SU-DHL-6 (cell line): ENCODE results near the gene SH2D3A.
A peak's percentile ranks its signal among the peaks of the same experiment; 100 is the strongest.

Source experiments
- H2AFZ ChIP-seq: fragments of 200-600 bp; sonication (generic); 2 replicates; pipeline ENCODE4 v1.6.1; 2014; ENCODE audit warnings: low read depth, mild to moderate bottlenecking, moderate library complexity, mixed read lengths, antibody characterized with exemption, low read length; ENCODE audit not compliant: severe bottlenecking
- H3F3A ChIP-seq: fragments of 200-600 bp; shearing (Covaris generic); 2 replicates; pipeline ENCODE4 v1.6.0; 2016; ENCODE audit warnings: antibody characterized with exemption, mild to moderate bottlenecking; ENCODE audit not compliant: insufficient read depth
- H3K27ac ChIP-seq: fragments of 200-600 bp; sonication (generic); 2 replicates; pipeline ENCODE4 v1.5.1; 2016; ENCODE audit warnings: low read depth, mild to moderate bottlenecking, low read length, moderate library complexity, mixed read lengths
- H3K27me3 ChIP-seq: fragments of 200-600 bp; sonication (generic), shearing (Covaris generic); 2 replicates; pipeline ENCODE4 v1.6.0; 2014; ENCODE audit warnings: mild to moderate bottlenecking, low read length
- H3K36me3 ChIP-seq: fragments of 200-600 bp; sonication (generic); 2 replicates; pipeline ENCODE4 v1.6.1; 2014; ENCODE audit warnings: mild to moderate bottlenecking, low read length, mixed read lengths
- H3K4me2 ChIP-seq: fragments of 300-600, 200-600 bp; shearing (Covaris generic), sonication (generic); 2 replicates; pipeline ENCODE4 v1.6.0; 2014; ENCODE audit warnings: low read length, low read depth, mild to moderate bottlenecking; ENCODE audit not compliant: poor library complexity, severe bottlenecking
- H3K4me3 ChIP-seq: fragments of 200-600 bp; sonication (generic); 2 replicates; pipeline ENCODE4 v1.5.1; 2014; ENCODE audit warnings: antibody characterized with exemption, low read length, mild to moderate bottlenecking, mixed read lengths; ENCODE audit not compliant: insufficient read depth, poor library complexity, severe bottlenecking
- H3K79me2 ChIP-seq: fragments of 200-600 bp; sonication (generic); 2 replicates; pipeline ENCODE4 v1.6.1; 2014; ENCODE audit warnings: mild to moderate bottlenecking, low read length, moderate library complexity; ENCODE audit not compliant: insufficient read depth
- H3K9ac ChIP-seq: fragments of 200-600 bp; sonication (generic); 2 replicates; pipeline ENCODE4 v1.7.0; 2014; ENCODE audit warnings: mild to moderate bottlenecking, low read length
- H3K9me2 ChIP-seq: fragments of 200-600 bp; sonication (generic); replicated peaks from 2 replicates; pipeline ENCODE4 v1.6.1; 2014; ENCODE audit warnings: low read length; ENCODE audit not compliant: insufficient read depth
- H3K9me3 ChIP-seq: fragments of 200-600 bp; sonication (generic); 2 replicates; pipeline ENCODE4 v1.6.1; 2014; ENCODE audit warnings: low read length, mixed read lengths; ENCODE audit not compliant: insufficient read depth
- H4K20me1 ChIP-seq: fragments of 200-600 bp; sonication (generic); 2 replicates; pipeline ENCODE4 v1.6.1; 2014; ENCODE audit warnings: low read depth, mild to moderate bottlenecking, antibody characterized with exemption, low read length, moderate library complexity, mixed read lengths
- EZH2phosphoT487 ChIP-seq: fragments of 200-600 bp; sonication (generic), shearing (Covaris generic); conservative IDR thresholded peaks from 2 replicates; pipeline ENCODE4 v1.6.1; 2018; ENCODE audit warnings: mild to moderate bottlenecking, antibody characterized with exemption, low read length, moderate library complexity, mixed read lengths
- TF ChIP-seq, protein P1 (sequence below): fragments of 200-600 bp; sonication (generic); IDR thresholded peaks from one replicate; pipeline ENCODE4 v1.5.1; 2017; ENCODE audit warnings: antibody characterized with exemption, mild to moderate bottlenecking, low read length, moderate library complexity; ENCODE audit not compliant: insufficient read depth, poor library complexity, severe bottlenecking

SH2D3A gene

DNA sequence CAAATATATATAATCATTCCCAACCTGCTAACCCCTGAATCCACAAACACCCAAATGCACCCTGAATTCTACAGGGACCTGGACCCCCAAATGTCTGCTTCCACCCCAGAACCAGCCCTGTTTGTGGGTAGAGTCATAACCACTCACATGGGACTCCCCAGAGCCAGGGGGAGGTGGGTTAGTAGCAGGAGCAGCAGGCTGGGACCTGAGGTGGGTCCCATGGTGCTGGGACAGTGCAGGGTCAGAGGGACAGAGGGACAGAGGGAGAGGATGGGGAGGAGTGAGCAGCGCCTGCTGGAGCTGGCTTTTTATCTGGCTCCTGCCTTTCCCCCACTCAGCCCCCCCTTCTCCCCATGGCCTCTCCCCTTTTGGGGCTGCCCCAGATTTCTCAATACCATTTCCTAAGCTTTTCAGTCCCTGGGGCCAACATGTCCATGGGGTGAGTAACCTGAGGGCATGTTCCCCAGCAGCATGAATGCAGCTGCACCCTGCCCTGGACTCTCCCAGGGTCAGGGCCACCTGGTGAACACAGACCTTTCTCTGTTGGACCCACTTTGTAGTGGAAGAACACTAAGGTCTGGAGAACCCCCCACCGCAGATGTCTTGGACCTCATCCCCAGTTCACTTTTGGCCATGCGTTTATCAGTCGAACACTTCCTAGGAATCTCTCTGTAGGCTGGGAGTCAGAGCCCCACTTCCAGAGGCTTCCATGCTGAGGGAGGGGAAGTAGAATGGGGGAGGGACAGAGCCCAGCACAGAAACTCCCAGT is 46.7 kb downstream of the SH2D3A start, which contains the start of gene C3:
Gene C3 (minus strand): TSS at position 282 of the 769 bp plus-strand sequence. CDS start 61 bp downstream, at position 221.
- no peaks in the 10 kb centered on the region for H3K79me2 ChIP-seq
- TF ChIP-seq, protein P1, sequence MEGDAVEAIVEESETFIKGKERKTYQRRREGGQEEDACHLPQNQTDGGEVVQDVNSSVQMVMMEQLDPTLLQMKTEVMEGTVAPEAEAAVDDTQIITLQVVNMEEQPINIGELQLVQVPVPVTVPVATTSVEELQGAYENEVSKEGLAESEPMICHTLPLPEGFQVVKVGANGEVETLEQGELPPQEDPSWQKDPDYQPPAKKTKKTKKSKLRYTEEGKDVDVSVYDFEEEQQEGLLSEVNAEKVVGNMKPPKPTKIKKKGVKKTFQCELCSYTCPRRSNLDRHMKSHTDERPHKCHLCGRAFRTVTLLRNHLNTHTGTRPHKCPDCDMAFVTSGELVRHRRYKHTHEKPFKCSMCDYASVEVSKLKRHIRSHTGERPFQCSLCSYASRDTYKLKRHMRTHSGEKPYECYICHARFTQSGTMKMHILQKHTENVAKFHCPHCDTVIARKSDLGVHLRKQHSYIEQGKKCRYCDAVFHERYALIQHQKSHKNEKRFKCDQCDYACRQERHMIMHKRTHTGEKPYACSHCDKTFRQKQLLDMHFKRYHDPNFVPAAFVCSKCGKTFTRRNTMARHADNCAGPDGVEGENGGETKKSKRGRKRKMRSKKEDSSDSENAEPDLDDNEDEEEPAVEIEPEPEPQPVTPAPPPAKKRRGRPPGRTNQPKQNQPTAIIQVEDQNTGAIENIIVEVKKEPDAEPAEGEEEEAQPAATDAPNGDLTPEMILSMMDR: no peak
- TF ChIP-seq EZH2phosphoT487: no peak
- H3K36me3 ChIP-seq: no peaks in the 10 kb centered on the region
- 0 out of 2 replicates have a peak, but pooled peaks cover 4% of the 10 kb centered on the region for H3F3A ChIP-seq
- no peaks in the 10 kb centered on the region for H3K9me2 ChIP-seq
- no peak within 1 kb of the TSS for H2AFZ ChIP-seq
- no peak within 1 kb of the TSS for H3K4me3 ChIP-seq
- no peaks in the 10 kb centered on the region for H3K9me3 ChIP-seq
- H3K27ac ChIP-seq: no peak within 1 kb of the TSS
- no peak within 1 kb of the TSS for H3K9ac ChIP-seq
- peak within 1 kb of the TSS; percentile 8 for H3K4me2 ChIP-seq
- H3K27me3 ChIP-seq: no peaks in the 10 kb centered on the region
- no peaks in the 10 kb centered on the region for H4K20me1 ChIP-seq

DNA sequence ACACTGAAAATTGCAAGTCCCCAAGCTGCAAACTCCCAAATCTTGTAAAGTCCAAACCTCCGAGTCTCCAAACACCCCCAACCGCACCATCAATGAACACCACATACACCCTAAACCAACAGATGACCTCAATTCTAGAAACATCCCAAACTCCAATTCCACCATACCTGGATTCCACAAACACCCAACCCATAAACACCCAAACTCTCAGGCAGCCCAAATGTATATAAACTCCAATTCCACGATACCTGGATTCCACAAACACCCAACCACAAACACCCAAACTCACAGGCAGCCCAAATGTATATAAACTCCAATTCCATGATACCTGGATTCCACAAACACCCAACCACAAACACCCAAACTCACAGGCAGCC is 47.3 kb downstream of the SH2D3A start:
- no peaks in the 10 kb centered on the region for H3K79me2 ChIP-seq
- H3F3A ChIP-seq: 0 out of 2 replicates have a peak, but pooled peaks cover 4% of the 10 kb centered on the region
- H4K20me1 ChIP-seq: no peaks in the 10 kb centered on the region
- no peaks in the 10 kb centered on the region for H3K36me3 ChIP-seq
- no peak overlapping the region for H3K9ac ChIP-seq
- H3K4me3 ChIP-seq: no peak overlapping the region
- no peak overlapping the region for H2AFZ ChIP-seq
- H3K9me3 ChIP-seq: no peaks in the 10 kb centered on the region
- no peak overlapping the region for H3K27ac ChIP-seq
- H3K9me2 ChIP-seq: no peaks in the 10 kb centered on the region
- H3K27me3 ChIP-seq: no peaks in the 10 kb centered on the region
- TF ChIP-seq, protein P1: no peak
- no peak for TF ChIP-seq EZH2phosphoT487
- H3K4me2 ChIP-seq: no peak overlapping the region

DNA sequence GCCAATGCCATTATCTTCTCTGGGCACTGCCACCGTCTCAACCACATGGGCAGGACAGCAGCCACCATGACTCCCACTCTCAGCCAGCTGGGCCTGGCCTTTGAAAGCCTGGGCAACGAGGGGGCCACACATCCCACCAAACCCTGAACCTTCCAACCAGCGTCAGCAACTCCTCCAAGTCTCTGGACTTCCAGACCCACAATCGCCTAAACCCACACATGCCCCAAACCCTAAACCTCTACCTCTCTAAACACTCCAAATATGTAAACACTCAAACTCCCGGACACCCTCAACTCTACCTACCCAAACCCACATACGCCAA is 47.7 kb downstream of the SH2D3A start:
- Histone ChIP-seq H4K20me1 (no peaks in the 10 kb centered on the region), H3F3A (0 out of 2 replicates have a peak, but pooled peaks cover 4% of the 10 kb centered on the region), H3K9me2 (no peaks in the 10 kb centered on the region), H2AFZ (no peak overlapping the region), H3K27ac (no peak overlapping the region), H3K4me3 (no peak overlapping the region), H3K36me3 (no peaks in the 10 kb centered on the region), H3K9me3 (no peaks in the 10 kb centered on the region), H3K27me3 (no peaks in the 10 kb centered on the region), H3K4me2 (no peak overlapping the region), H3K79me2 (no peaks in the 10 kb centered on the region), H3K9ac (no peak overlapping the region)
- no peak for TF ChIP-seq EZH2phosphoT487
- TF ChIP-seq, protein P1: no peak
